Suprapubic skin (tissue), 4 donors: ENCODE data around the gene HOXA13. TPM values are rescaled to one million over a fixed set of nuclear protein-coding genes. Genes with fewer than 3 reads are reported as not detected.
A peak's percentile ranks its signal among the peaks of the same experiment; 100 is the strongest.

ENCODE experiments used
- DNase-seq, 2 donors: peaks; one replicate each; pipeline ENCODE4 v3.0.0-alpha.2; 2019; ENCODE audit warnings: low spot score in 2 of 2
- H3K27ac ChIP-seq: fragments of 200-600 bp; sonication (generic); one replicate; pipeline ENCODE4 v1.5.1; 2019
- H3K27me3 ChIP-seq: fragments of 200-600 bp; sonication (generic); one replicate; pipeline ENCODE4 v1.5.1; 2019
- H3K36me3 ChIP-seq: fragments of 200-600 bp; sonication (generic); one replicate; pipeline ENCODE4 v1.5.1; 2019
- H3K4me1 ChIP-seq: fragments of 200-600 bp; sonication (generic); one replicate; pipeline ENCODE4 v1.5.1; 2019
- H3K4me3 ChIP-seq: fragments of 200-600 bp; sonication (generic); one replicate; pipeline ENCODE4 v1.5.1; 2019; ENCODE audit warnings: mild to moderate bottlenecking
- H3K9me3 ChIP-seq: fragments of 200-600 bp; sonication (generic); one replicate; pipeline ENCODE4 v1.5.1; 2019
- CTCF ChIP-seq, 2 donors: fragments of 200-600 bp in 1 of 2; fragments of 450-650 bp in 1 of 2; sonication (generic) in 1 of 2; IDR thresholded peaks; one replicate each; pipeline ENCODE4 v1.5.1; 2016 to 2019; ENCODE audit warnings: antibody characterized with exemption in 2 of 2, mild to moderate bottlenecking in 1 of 2, moderate library complexity in 1 of 2
- EP300 ChIP-seq: sonication (generic); formaldehyde crosslinking; IDR thresholded peaks from one replicate; pipeline ENCODE4 v1.6.1; 2017; ENCODE audit warnings: antibody characterized with exemption
- POLR2A ChIP-seq, 2 donors: fragments of 450-650 bp; IDR thresholded peaks; one replicate each; pipeline ENCODE4 v1.6.1; 2017; ENCODE audit warnings: antibody characterized with exemption in 2 of 2, mild to moderate bottlenecking in 2 of 2, moderate library complexity in 2 of 2
- POLR2AphosphoS5 ChIP-seq, 3 donors: sonication (generic); formaldehyde crosslinking; IDR thresholded peaks; one replicate each; pipeline ENCODE4 v1.6.1; 2017; ENCODE audit warnings: antibody characterized with exemption in 3 of 3
- WGBS: methylation state at CpG from one replicate; pipeline ENCODE4 v1.1.5; 2018; 5-methylcytosine and 5-hydroxymethylcytosine counted together
- total RNA-seq, 4 donors: library from RNA; depleted of rRNA; stranded (reverse); fragments of >200 nt; gene quantifications; one replicate each; pipeline ENCODE4 v1.1.0, GENCODE V29; 2016

HOXA13 gene
- total RNA-seq, 4 donors from 2014 or later = 0.17 TPM; not detected in 3

DNA sequence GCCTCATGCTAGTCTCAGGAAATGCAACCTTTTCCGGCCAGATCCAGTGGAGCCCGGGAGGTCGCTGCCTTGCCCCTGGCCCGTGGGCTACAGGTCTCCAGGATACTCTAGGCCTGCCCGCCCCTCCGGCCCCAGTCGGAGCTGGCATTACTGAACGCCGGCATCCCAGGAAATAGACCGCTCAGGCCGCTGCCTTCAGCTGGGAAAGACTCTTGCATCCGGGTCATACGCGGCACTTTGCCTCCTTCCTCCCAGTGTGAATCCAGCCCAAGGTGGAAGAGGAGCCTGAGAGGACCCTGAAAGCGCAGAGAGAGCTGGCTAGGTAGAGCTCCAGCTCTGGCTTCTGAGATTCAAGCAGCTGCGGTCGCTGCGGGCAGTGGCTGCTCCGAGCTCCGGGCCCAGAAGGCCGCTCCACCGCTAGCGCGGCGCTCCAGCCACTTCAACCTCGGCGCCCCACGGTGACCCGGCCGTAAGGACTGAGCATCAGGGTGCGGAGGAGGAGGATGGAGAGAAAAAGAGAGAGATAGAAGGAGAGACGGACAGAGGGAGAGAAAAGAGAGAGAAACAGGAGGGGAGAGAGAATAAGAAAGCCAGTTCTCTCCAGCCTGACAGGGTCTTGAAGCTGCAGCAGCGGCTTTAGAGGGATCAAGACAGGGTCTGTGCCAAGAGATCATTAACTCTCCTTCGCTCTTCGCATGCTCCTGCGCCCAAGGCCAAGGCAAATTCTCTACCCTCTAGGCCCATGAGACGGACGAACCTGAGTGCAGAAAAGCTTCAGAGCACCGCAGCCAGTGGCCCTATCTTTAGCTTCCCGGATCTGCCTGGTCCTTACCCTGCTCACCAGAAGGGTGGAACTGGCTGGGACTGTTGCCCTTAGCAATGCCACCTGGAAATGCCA, 24.0 kb downstream of the HOXA13 start:
- no peaks in the 10 kb centered on the region for H3K36me3 ChIP-seq
- H3K4me3 ChIP-seq = peak overlapping the region; percentile 32
- peak overlapping the region; percentile 68 for H3K27ac ChIP-seq
- TF ChIP-seq POLR2A (IDR thresholded peaks at IDR 0.05) (no peak), CTCF (IDR thresholded peaks at IDR 0.05) (no peak), POLR2AphosphoS5 (IDR thresholded peaks at IDR 0.05) (no peak), EP300 (no peak)
- H3K27me3 ChIP-seq = peaks cover 13% of the 10 kb centered on the region
- 69% methylated on average over 30 of the region's 40 CpGs for WGBS
- H3K9me3 ChIP-seq = no peaks in the 10 kb centered on the region
- peak; percentile 69 to 82 for DNase-seq
- peaks cover 65% of the 10 kb centered on the region for H3K4me1 ChIP-seq

GRCh38 chr7:27174874-27175625, 24.8 kb downstream of the HOXA13 start:
- H3K27me3 ChIP-seq = peaks cover 5% of the 10 kb centered on the region
- DNase-seq = peak; percentile 74 to 79
- 62% methylated on average over 12 of the region's 12 CpGs for WGBS
- peaks cover 64% of the 10 kb centered on the region for H3K4me1 ChIP-seq
- H3K9me3 ChIP-seq = no peaks in the 10 kb centered on the region
- TF ChIP-seq CTCF (IDR thresholded peaks at IDR 0.05) = no peak
- TF ChIP-seq POLR2AphosphoS5 (IDR thresholded peaks at IDR 0.05) = no peak
- TF ChIP-seq EP300 = no peak
- TF ChIP-seq POLR2A (IDR thresholded peaks at IDR 0.05) = no peak
- H3K4me3 ChIP-seq = peak overlapping the region; percentile 84
- no peaks in the 10 kb centered on the region for H3K36me3 ChIP-seq
- peak overlapping the region; percentile 94 for H3K27ac ChIP-seq

DNA sequence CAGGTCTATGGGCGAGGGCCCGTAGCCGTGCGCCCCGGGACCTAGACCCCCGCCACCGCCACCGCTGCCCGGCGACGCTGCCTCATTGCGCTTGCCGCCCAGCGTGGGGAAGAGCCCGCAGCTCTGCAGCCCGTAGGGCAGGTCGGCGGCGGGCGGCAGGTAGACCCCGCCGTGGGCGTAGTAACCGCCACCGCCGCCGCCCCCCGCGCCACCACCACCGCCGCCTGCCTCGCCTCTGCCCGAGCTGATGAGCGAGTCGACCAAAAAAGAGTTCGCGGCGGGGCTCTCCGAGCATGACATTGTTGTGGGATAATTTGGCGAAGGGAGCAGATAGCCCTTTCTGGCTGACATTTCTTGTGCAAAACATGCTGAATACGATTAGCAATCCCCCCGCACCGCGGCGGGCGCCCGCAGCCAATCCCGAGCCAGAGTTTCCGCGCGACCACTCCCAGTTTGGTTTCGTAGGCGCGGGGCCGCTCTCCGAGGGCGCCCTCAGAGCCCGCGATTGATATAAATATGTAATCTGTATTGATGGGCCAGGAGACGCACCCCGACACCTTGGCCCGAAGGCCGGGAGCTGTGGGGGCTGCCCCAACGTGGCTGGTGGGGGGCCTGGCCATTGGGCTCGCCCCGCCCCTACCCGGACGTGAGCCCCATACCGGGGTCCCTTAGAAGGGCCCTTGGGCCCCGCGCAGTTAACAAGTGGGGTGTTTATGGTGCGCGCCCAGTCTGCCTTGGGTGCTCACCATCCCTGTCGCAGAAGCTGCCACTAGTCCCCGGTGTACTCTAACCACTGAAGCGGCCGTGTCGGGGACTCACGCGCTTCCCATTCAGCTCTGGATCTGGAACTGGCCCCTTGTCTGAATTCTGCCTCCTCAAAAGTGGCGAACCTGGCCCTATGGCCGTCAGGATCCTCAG, 25.7 kb downstream of the HOXA13 start, which contains the start of gene HOXA10:
HOXA10 (minus strand) TSS at position 365 of the 918 bp plus-strand sequence; CDS start at position 351, 14 bp downstream.
- Histone ChIP-seq H3K4me3 (peak within 1 kb of the TSS; percentile 84), H3K27me3 (peaks cover 8% of the 10 kb centered on the region), H3K4me1 (peaks cover 64% of the 10 kb centered on the region), H3K36me3 (no peaks in the 10 kb centered on the region), H3K9me3 (no peaks in the 10 kb centered on the region), H3K27ac (peak within 1 kb of the TSS; percentile 94)
- WGBS = 37% methylated on average over 13 of the region's 82 CpGs
- TF ChIP-seq POLR2A (IDR thresholded peaks at IDR 0.05) = peak in 1 of 2 donors; percentile 39
- TF ChIP-seq POLR2AphosphoS5 (IDR thresholded peaks at IDR 0.05) = no peak
- peak; percentile 81 to 85 for DNase-seq

GRCh38 chr7:27173511-27173955, 26.4 kb downstream of the HOXA13 start:
- H3K27ac ChIP-seq = peak overlapping the region; percentile 94
- H3K4me3 ChIP-seq = peak overlapping the region; percentile 84
- no peaks in the 10 kb centered on the region for H3K36me3 ChIP-seq
- TF ChIP-seq POLR2A (IDR thresholded peaks at IDR 0.05) (no peak), CTCF (IDR thresholded peaks at IDR 0.05) (no peak), EP300 (no peak)
- H3K4me1 ChIP-seq = peaks cover 71% of the 10 kb centered on the region
- WGBS = no CpG with 5 or more reads among the region's 59 CpGs
- DNase-seq = peak; percentile 72 to 73
- no peaks in the 10 kb centered on the region for H3K9me3 ChIP-seq
- H3K27me3 ChIP-seq = peaks cover 11% of the 10 kb centered on the region
